ENCODE results near the gene CYP1A2.
"Not testable (repeated sequence)": the region's sequence is repeated elsewhere in the genome, so short reads cannot be mapped to it uniquely, and the experiment has no call there.

CYP1A2 gene

GRCh38 chr15:74738239-74738638, 10.4 kb upstream of the CYP1A2 start:
- not testable (repeated sequence) for DNase-seq

DNA sequence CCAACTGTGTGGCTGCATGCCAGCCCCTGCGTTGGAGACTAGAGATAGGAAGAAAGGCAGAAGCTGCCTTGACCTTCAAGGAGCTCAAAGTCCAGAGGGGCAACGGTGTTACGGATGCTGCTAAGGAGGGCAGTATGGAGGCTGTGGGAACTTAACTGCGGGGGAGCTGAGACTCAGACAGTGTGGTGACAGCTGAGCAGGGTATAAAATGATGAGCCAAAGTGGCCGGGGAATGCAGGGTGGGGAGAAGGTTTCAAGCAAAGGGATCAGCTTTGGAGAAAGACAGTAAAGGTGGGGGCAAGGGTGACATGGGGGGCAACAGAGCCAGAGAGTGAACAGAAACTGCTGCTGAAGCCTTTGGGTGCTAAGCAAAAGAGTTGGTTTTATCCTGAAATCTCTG, 6.2 kb upstream of the CYP1A2 start:
- no peak for DNase-seq

DNA sequence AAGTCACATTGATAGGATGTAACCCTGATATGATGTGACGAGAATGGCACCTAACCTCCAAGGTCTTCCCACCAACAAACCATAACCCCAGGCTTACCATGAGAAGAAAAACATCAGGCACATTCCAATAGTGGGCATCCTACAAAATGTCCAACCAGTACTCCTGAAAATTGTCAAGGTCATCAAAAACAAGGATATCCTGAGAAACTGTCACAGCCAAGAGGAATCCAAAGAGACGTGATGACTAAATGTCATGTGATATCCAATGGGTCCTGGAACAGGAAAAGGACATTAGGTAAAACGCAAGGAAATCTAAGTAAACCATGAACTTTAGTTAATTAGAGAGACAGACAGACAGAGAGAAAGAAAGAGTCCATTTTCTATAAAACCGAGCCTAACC, 2.3 kb upstream of the CYP1A2 start:
- DNase-seq, result no peak

- DNase-seq, result no peak
Observed at GRCh38 chr15:74749832-74750231, 1.2 kb downstream of the CYP1A2 start.

DNA sequence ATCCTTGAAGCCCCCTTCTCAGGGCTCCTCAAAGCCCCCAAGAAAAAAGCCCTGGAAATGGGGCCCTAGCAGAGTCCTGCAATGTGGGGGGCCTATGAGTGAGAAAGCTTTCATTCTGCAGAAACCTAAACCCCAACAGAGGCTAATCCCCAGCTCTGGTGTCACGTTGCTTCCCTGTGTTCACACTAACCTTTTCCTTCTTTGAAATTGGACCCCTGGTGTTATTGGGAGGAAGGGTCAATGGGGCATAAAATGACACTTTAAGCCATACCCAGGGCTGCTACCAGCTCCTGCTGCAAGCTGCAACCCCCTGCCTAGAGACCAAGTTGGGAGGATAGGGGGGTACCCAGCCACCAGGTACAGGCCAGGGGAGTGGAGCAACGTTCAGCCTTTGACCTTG, 2.1 kb downstream of the CYP1A2 start:
- DNase-seq, result no peak

DNA sequence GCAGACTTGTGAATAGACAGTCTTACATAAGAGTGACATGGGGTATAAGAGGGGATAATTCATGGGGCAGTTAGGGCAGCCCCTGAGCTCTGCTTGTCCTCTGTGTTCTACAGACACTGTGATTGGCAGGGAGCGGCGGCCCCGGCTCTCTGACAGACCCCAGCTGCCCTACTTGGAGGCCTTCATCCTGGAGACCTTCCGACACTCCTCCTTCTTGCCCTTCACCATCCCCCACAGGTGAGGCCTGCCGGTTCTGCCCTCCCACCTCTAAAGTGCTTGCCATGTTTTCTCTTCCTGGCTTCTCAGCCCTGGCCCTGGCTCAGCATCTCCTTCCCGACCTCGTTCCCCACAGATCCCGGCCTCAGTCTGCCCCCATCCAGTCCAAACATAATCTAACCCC, 3.4 kb downstream of the CYP1A2 start:
- no peak for DNase-seq

DNA sequence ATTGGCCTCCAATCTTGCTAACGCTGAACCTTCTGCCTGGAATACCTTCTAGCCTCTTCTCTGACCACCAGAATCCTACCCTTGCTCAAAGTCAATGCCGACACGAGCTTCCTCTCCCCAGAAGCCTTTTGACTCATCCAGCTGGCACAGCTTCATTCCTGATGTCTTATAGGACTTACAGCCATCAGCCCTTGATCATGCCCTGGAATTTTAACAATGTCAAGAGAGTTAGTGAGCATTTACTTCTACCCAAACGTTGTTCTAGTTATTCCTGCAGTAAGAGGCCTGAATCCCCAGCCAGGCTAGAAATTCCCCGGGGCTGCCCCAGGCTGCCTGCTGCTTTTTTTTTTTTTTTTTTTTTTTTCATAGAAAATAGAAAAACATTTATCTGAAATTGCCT, 3.9 kb downstream of the CYP1A2 start:
- no peak for DNase-seq

GRCh38 chr15:74754593-74755215, 6.1 kb downstream of the CYP1A2 start:
- DNase-seq, result no peak

- DNase-seq, result no peak
Observed at GRCh38 chr15:74758736-74759135, 10.1 kb downstream of the CYP1A2 start.

GRCh38 chr15:74762791-74763150, 14.1 kb downstream of the CYP1A2 start:
- no peak for DNase-seq

DNA sequence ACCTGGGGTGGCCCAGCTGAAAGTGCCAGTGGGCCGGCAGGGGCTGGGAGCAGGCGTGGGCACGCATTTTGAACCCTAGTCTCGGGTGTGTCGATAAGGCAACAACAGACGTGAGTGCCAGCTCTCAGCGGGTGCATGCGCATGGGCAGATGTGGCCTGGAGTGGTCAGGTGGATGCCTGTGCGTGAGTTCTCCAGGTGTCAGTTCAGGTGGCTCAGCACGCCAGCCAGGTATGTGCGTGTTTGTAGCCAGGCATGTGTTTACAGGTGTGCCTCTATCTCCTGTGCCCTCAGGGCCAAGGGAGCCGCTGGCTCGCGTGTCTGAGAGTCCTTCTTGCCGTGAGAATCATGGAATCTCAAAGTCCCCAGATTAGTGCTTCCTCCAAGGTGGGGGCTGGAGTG, 14.8 kb downstream of the CYP1A2 start:
- no peak for DNase-seq

DNA sequence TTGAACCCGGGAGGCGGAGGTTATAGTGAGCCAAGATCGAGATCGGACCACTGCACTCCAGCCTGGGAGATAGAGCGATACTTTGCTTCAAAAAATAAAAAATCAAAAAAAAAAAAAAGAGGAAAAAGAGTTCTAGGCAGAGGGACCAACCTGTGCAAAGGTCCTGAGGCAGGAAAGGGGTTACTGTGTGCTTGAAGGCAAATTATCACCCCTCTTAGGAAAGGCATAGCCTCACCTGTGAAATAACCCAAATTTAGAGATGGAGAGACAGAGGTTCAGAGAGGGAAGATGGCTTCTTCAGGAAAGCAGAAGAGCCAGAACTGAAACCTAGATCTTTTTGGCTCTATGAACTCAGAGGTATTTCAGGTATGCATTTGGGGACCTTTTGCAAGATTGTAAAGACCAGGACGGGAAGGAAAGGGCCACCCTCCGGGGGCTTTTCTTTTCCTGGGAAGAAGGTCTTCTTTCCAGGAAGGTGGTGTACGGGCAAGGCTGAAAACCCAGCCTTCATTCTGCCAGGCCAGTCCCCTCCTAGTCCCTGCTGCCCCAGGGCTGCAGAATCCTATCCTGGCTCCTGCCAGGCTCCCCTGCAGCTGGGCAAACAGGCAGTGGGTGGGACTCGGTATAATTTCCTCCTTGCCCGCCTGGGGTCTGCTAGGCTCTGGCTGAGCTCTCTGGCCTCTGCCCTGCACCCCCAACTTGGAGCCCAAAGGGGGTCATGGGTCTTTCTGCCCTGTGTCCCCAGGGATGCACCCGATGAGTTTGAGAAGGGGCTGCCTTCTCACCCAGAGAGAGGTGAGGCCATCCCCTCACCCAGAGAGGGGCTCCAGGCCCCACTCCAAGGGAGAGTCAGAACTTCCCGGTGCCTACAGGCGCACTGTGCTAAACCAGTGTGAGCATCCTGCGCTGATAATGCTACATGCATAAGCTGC, 18.8 kb downstream of the CYP1A2 start:
- DNase-seq, result no peak

DNA sequence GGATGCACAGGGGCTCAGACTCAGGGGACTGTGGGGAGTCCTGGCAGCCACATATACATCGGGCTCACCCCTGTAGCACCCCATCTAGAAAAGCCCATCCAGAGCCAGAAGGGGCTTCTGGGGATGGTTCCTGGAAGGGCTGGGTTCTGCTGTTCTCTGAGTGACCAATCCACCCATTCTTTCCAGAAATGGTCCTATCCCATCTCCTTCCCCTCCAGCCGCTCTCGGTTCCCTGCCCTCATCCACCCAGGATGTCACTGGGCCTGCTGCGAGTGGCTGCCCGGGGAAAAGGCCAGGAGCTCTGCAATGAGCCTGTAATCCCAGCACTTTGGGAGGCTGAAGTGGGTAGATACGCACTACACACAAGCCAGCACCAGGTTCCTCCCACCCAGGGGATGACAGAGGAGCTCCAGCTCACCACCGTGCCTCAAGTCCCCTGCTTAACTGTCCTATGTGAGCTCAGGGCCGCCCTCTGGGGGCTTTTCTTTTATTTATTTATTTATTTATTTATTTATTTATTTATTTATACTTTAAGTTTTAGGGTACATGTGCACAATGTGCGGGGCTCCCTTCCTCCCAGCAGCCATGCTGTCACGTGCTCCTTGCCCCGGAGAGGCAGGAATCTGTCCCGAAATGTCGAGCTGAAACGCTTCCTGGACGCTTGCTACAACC, 19.6 kb downstream of the CYP1A2 start:
- DNase-seq, result no peak

- DNase-seq, result peak; percentile 60 to 64
Observed at GRCh38 chr15:74768771-74769342, 20.2 kb downstream of the CYP1A2 start.

- no peak for DNase-seq
Observed at GRCh38 chr15:74769463-74770025, 20.9 kb downstream of the CYP1A2 start.

DNA sequence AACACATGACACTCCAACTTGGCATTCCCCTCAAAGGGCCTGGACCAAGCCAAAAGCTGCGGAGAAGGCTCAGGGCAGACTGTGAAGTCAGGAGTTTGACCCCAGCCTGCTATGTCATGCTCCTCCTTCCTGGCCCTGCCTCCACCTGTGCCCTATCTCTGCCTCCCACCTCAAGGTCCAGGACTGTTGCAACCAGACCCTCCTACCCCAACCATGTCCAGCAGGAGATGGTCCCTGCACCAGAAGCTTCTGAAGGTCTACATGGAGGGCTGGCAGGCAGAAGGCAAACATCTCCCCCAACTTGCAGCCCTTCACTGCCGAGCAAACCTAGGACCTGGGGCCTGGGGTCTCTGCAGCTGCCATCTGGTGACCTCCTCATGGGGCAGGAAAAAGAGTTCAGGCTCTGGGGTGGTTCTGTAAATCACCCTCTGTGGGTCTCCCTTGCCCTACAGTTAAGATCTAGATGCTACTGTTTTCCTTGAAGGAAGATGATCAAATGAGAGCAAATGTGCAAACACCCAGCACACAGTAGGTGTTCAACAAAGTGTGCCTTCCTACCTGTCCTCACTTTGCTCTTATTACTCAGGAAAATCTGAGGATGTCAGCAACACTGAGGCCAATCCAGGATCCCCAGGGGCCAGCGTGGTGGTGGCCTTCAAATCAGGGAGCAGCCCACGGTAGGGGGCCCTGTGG, 21.7 kb downstream of the CYP1A2 start:
- no peak for DNase-seq

GRCh38 chr15:74773329-74773728, 24.7 kb downstream of the CYP1A2 start:
- DNase-seq, result no peak

DNA sequence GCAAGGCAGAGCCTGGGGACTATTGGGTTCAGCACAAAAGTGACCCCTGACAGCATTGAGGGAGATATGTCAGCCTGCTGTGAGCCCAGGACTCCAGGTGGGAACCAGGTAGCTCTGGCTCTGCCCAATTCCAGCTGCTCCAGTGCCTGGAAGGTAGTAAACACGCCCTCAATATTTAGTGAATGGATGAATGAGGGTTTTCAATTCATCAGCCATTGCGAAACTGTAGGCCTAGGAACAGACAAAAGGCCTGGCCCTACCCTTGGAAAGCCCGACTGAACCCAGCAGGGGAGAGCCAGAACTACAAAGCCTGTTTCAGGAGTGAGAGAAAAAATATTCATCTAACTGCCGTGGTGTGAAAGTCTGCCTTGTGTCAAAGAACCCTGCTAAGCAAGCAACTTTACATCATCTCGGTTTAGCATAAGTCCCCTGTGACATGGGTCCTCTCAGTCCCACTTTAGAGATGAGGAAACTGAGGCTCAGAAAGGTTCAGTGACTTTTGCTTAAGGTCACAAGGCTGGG, 25.1 kb downstream of the CYP1A2 start:
- DNase-seq, result no peak

- DNase-seq, result no peak
Observed at GRCh38 chr15:74775132-74775562, 26.5 kb downstream of the CYP1A2 start.

GRCh38 chr15:74775894-74776293, 27.2 kb downstream of the CYP1A2 start:
- DNase-seq, result no peak

- DNase-seq, result peak; percentile 48 to 53
Observed at GRCh38 chr15:74776821-74777768, 28.4 kb downstream of the CYP1A2 start.
